K562 (cell line): ENCODE measurements around the gene CELSR1. TPM values are rescaled to one million over a fixed set of nuclear protein-coding genes. Genes with fewer than 3 reads are reported as not detected.

Source experiments
- ATAC-seq: fragments of 200-7000 bp; cut with Tn5 transposase; 3 replicates; pipeline ENCODE4 v1.9.1; 2020; ENCODE audit warnings: moderate library complexity
- BruUV-seq: library from RNA; stranded (reverse); fragments of 400-500 nt; replicated peaks from 2 replicates; lab custom pipeline; 2021; lab: Mats Ljungman, UMichigan
- CTCF ChIA-PET: fragments of 300-600 bp; formaldehyde crosslinking; extraction: SDS; loops from one replicate; lab custom pipeline; 2021; ENCODE audit warnings: low intra/inter-chr PET ratio; lab: Yijun Ruan, JAX
- POLR2A ChIA-PET: fragments of 300-600, 350-650 bp; sonication (Branson Sonifier 250); formaldehyde crosslinking; extraction: SDS; loops from one replicate; lab custom pipeline; 2021; ENCODE audit warnings: antibody characterized with exemption, inconsistent platforms; lab: Yijun Ruan, JAX
- DNase-seq, 4 experiments: peaks; one replicate each; pipeline versions ENCODE4 v3.0.0 to v3.0.0-alpha.2; 2011 to 2018; ENCODE audit warnings: low spot score in 3 of 4, mixed read lengths in 3 of 4; ENCODE audit errors: extremely low read depth in 1 of 4
- FAIRE-seq: peaks from 2 replicates; lab custom pipeline; 2011; peaks lifted over from hg19 to GRCh38; lab: Jason Lieb, UNC
- H2AFZ ChIP-seq: 2 replicates; pipeline ENCODE4 v1.6.0; 2011; ENCODE audit warnings: low read depth, low read length, control low read depth, inconsistent platforms
- H3K27ac ChIP-seq: fragments of 200-600 bp; 3 replicates; pipeline ENCODE4 v1.8.0; 2011; ENCODE audit warnings: low read depth, mild to moderate bottlenecking, control low read depth, inconsistent platforms, low read length, moderate library complexity, mixed read lengths; ENCODE audit errors: extremely low read depth
- H3K27me3 ChIP-seq, 2 experiments: fragments of 300-600 bp in 1 of 2; 2 replicates in 1 of 2; 3 replicates in 1 of 2; pipeline versions ENCODE4 v1.6.0 to v1.8.0; 2011; ENCODE audit warnings: inconsistent platforms in 2 of 2, low read length in 2 of 2, mild to moderate bottlenecking in 1 of 2, mixed read lengths in 1 of 2, moderate library complexity in 1 of 2; ENCODE audit not compliant: control insufficient read depth in 2 of 2, insufficient read depth in 2 of 2
- H3K36me3 ChIP-seq: fragments of 300-600 bp; 3 replicates; pipeline ENCODE4 v1.8.0; 2011; ENCODE audit warnings: mild to moderate bottlenecking, low read length, inconsistent platforms; ENCODE audit not compliant: control insufficient read depth, insufficient read depth
- H3K4me1 ChIP-seq, 2 experiments: fragments of 200-600 bp in 1 of 2; replicated peaks in 1 of 2; 2 replicates in 1 of 2; 3 replicates in 1 of 2; pipeline versions ENCODE4 v1.5.1 to v1.8.0; 2011; ENCODE audit warnings: inconsistent platforms in 2 of 2, low read length in 2 of 2, mild to moderate bottlenecking in 1 of 2, mixed read lengths in 1 of 2, moderate library complexity in 1 of 2; ENCODE audit not compliant: control insufficient read depth in 2 of 2, insufficient read depth in 2 of 2
- H3K4me2 ChIP-seq: 2 replicates; pipeline ENCODE4 v1.6.1; 2011; ENCODE audit warnings: low read length, control low read depth, inconsistent platforms, mixed read lengths; ENCODE audit not compliant: insufficient read depth
- H3K4me3 ChIP-seq: fragments of 200-600 bp; sonication (generic), shearing (Covaris generic); 2 replicates; pipeline ENCODE4 v1.5.1; 2016; ENCODE audit warnings: control low read depth, inconsistent platforms
- H3K79me2 ChIP-seq: fragments of 200-600 bp; 3 replicates; pipeline ENCODE4 v1.8.0; 2011; ENCODE audit warnings: low read length, inconsistent platforms; ENCODE audit not compliant: control insufficient read depth, insufficient read depth
- H3K9ac ChIP-seq, 2 experiments: 2 replicates each; pipeline versions ENCODE4 v1.6.0 to v1.6.1; 2011; ENCODE audit warnings: low read depth in 2 of 2, low read length in 2 of 2, control low read depth in 1 of 2, inconsistent platforms in 1 of 2, mild to moderate bottlenecking in 1 of 2, mixed read lengths in 1 of 2; ENCODE audit not compliant: insufficient read depth in 1 of 2
- H3K9me1 ChIP-seq: one replicate; pipeline ENCODE4 v1.6.0; 2011; ENCODE audit warnings: inconsistent platforms, mild to moderate bottlenecking, low read length, moderate library complexity; ENCODE audit not compliant: control insufficient read depth, insufficient read depth
- H3K9me3 ChIP-seq: replicated peaks from 2 replicates; pipeline ENCODE4 v1.5.1; 2011; ENCODE audit warnings: low read depth, low read length, inconsistent platforms; ENCODE audit not compliant: control insufficient read depth, insufficient read depth
- H4K20me1 ChIP-seq: replicated peaks from 2 replicates; pipeline ENCODE4 v1.6.1; 2011; ENCODE audit warnings: low read length, inconsistent platforms, mixed read lengths; ENCODE audit not compliant: control insufficient read depth, insufficient read depth
- AFF4 ChIP-seq: sonication (generic); formaldehyde crosslinking; IDR thresholded peaks from 2 replicates; pipeline ENCODE4 v1.8.0; 2023; ENCODE audit warnings: mild to moderate bottlenecking, missing genetic modification reagents
- ARID3B ChIP-seq: fragments of 250-450 bp; sonication (Bioruptor Pico); IDR thresholded peaks from 2 replicates; pipeline ENCODE4 v1.4.0; 2020; ENCODE audit warnings: borderline replicate concordance
- ARNT ChIP-seq, 2 experiments: fragments of 450-650 bp; IDR thresholded peaks; 2 replicates each; pipeline ENCODE4 v1.6.1; 2016; ENCODE audit warnings: mild to moderate bottlenecking in 1 of 2
- BDP1 ChIP-seq: IDR thresholded peaks from 3 replicates; pipeline ENCODE4 v1.6.1; 2011; ENCODE audit not compliant: insufficient read length, insufficient read depth
- CC2D1A ChIP-seq: fragments of 450-650 bp; IDR thresholded peaks from 2 replicates; pipeline ENCODE4 v1.6.1; 2017; ENCODE audit warnings: mild to moderate bottlenecking
- ETV5 ChIP-seq: sonication (generic); formaldehyde crosslinking; IDR thresholded peaks from 2 replicates; pipeline ENCODE4 v1.4.0; 2020; ENCODE audit warnings: low read depth, mild to moderate bottlenecking, missing genetic modification reagents
- GABPA ChIP-seq: fragments of 200-800 bp; sonication (Bioruptor generic); conservative IDR thresholded peaks from 2 replicates; pipeline ENCODE4 v1.6.1; 2016; ENCODE audit warnings: low read depth, missing genetic modification characterization, missing compliant biosample characterization
- KHSRP ChIP-seq: fragments of 450-650 bp; IDR thresholded peaks from 2 replicates; pipeline ENCODE4 v1.6.1; 2017
- MEF2D ChIP-seq: conservative IDR thresholded peaks from 2 replicates; pipeline ENCODE4 v1.6.1; 2016; ENCODE audit warnings: low read depth, missing genetic modification characterization, missing compliant biosample characterization
- NCOA1 ChIP-seq: fragments of 450-650 bp; IDR thresholded peaks from 2 replicates; pipeline ENCODE4 v1.6.1; 2016; ENCODE audit warnings: low read depth
- SAFB ChIP-seq: fragments of 200-400 bp; formaldehyde crosslinking; IDR thresholded peaks from 2 replicates; pipeline ENCODE4 v1.6.1; 2017; ENCODE audit warnings: low read depth, low read length, borderline replicate concordance
- TBP ChIP-seq: optimal IDR thresholded peaks from 2 replicates; pipeline ENCODE3; 2011; ENCODE audit warnings: low read depth, low read length, improper control_type of control experiment
- TRIM25 ChIP-seq: fragments of 450-650 bp; IDR thresholded peaks from 2 replicates; pipeline ENCODE4 v1.7.0; 2016; ENCODE audit warnings: borderline replicate concordance
- ZNF507 ChIP-seq: conservative IDR thresholded peaks from 2 replicates; pipeline ENCODE4 v1.6.1; 2017; ENCODE audit warnings: missing genetic modification characterization, missing compliant biosample characterization
- WGBS: fragments of 100-300 bp; shearing (Covaris generic); methylation state at CpG from one replicate; pipeline ENCODE4 v1.1.6; 2016; ENCODE audit warnings: low coverage, mixed read lengths; ENCODE audit not compliant: insufficient coverage; ENCODE audit errors: missing lambda C conversion rate; 5-methylcytosine and 5-hydroxymethylcytosine counted together
- in situ Hi-C: fragments of 300-500 bp; cut with MboI; formaldehyde crosslinking; loops from 4 replicates; pipeline ENCODE4 v1.15.0; 2018; ENCODE audit warnings: inconsistent platforms, mixed read lengths
- intact Hi-C: fragments of 100-400 bp; cut with micrococcal nuclease; formaldehyde crosslinking; loops from 2 replicates; pipeline ENCODE4 v1.14.2; 2022
- polyA plus RNA-seq, 8 experiments: library from polyadenylated mRNA; depleted of rRNA in 4 of 8; stranded (reverse) in 5 of 8; unstranded in 3 of 8; fragments of >200 nt; fragmentation: Nextera tagmentation in 2 of 8; fragmentation: Illumina TruSeq in 1 of 8; extraction: Ambion mirVana in 2 of 8; extraction: Trizol in 1 of 8; gene quantifications; 2 replicates each; pipeline versions ENCODE4 v1.2.1 to v1.2.3, GENCODE V29; 2011 to 2014; ENCODE audit warnings: inconsistent platforms in 1 of 8, missing spikeins in 1 of 8
- total RNA-seq, 7 experiments: library from RNA; depleted of rRNA in 6 of 7; stranded (reverse); fragments of >200 nt in 6 of 7; fragmentation: Illumina TruSeq in 2 of 7; extraction: Trizol in 2 of 7; gene quantifications; 2 replicates each; pipeline versions ENCODE4 v1.2.1 to v1.2.3, GENCODE V29; 2011 to 2021; ENCODE audit warnings: low replicate concordance in 1 of 7
- TF ChIP-seq, protein P1 (sequence below): fragments of 450-650 bp; formaldehyde crosslinking; IDR thresholded peaks from 2 replicates; pipeline ENCODE4 v1.4.0; 2020; ENCODE audit warnings: mild to moderate bottlenecking, moderate library complexity

CELSR1 gene
- total and polyA plus RNA-seq, 9 of the 15 experiments (the other 6 are each of a cell fraction or from before 2014, with no cell fraction given) = under 0.01 to 0.09 TPM; not detected in 7

DNA sequence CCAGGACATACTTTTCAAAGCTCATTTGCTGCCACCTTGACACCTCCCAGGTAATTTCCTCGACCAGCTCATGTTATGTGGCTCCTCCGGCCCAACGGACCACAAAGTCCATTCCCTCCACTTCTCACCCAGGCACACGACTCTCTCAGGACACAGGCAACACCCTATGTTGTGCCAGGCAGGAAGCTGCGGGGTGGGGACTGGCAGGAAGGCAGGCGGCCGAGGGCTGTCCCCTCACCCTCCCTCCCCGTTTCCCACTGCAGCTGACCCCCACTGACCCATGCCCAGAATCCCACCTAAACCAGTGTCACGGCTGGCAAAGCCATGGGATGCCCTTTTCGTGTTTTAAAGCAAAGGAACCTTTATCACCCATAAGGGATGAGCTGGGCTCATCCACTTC lies 20.8 kb downstream of the CELSR1 start:
- in situ Hi-C loops = no loop called here
- Histone ChIP-seq H3K9me3 (no peaks in the 10 kb centered on the region), H2AFZ (no peak overlapping the region), H3K36me3 (no peaks in the 10 kb centered on the region), H3K9me1 (no peaks in the 10 kb centered on the region), H3K4me3 (no peak overlapping the region), H3K27me3 (peaks cover 11 to 60% of the 10 kb centered on the region in 2 experiments; a peak in 4 of 5 replicates), H3K27ac (no peak overlapping the region), H4K20me1 (no peaks in the 10 kb centered on the region), H3K4me2 (no peak overlapping the region), H3K4me1 (peaks cover 0 to 6% of the 10 kb centered on the region in 2 experiments; a peak in 2 of 5 replicates), H3K9ac (no peak overlapping the region), H3K79me2 (no peaks in the 10 kb centered on the region)
- POLR2A ChIA-PET = interaction anchor here (0.6 kb wide), 1 partner anchor 499 kb away, joined by 3 read pairs; no protein-coding TSS in a partner anchor
- ATAC-seq (no peak), FAIRE-seq (no peak), DNase-seq (no peak)
- 4% methylated on average over 10 of the region's 10 CpGs for WGBS
- intact Hi-C loops = no loop called here
- CTCF ChIA-PET = no interaction called here
- no TSS peak for BruUV-seq
- TF ChIP-seq, protein P1, sequence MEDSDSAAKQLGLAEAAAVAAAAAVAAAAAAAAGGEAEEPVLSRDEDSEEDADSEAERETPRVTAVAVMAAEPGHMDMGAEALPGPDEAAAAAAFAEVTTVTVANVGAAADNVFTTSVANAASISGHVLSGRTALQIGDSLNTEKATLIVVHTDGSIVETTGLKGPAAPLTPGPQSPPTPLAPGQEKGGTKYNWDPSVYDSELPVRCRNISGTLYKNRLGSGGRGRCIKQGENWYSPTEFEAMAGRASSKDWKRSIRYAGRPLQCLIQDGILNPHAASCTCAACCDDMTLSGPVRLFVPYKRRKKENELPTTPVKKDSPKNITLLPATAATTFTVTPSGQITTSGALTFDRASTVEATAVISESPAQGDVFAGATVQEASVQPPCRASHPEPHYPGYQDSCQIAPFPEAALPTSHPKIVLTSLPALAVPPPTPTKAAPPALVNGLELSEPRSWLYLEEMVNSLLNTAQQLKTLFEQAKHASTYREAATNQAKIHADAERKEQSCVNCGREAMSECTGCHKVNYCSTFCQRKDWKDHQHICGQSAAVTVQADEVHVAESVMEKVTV (CRISPR knock-in tag) = no peak
- TF ChIP-seq ZNF507 = no peak
- no peak for TF ChIP-seq TRIM25
- no peak for TF ChIP-seq KHSRP
- TF ChIP-seq SAFB = no peak
- TF ChIP-seq ETV5 (CRISPR knock-in tag) = no peak
- no peak for TF ChIP-seq AFF4 (CRISPR knock-in tag)
- no peak for TF ChIP-seq GABPA (tag)
- TF ChIP-seq NCOA1 = no peak
- no peak for TF ChIP-seq CC2D1A
- no peak for TF ChIP-seq ARID3B (CRISPR knock-in tag)
- no peak for TF ChIP-seq BDP1
- no peak for TF ChIP-seq TBP
- TF ChIP-seq MEF2D = no peak
- no peak for TF ChIP-seq ARNT (IDR thresholded peaks at IDR 0.05)
